GM12878 (cell line): Measurements from ENCODE around the gene KDM8. TPM values are rescaled to one million over a fixed set of nuclear protein-coding genes. Genes with fewer than 3 reads are reported as not detected.

Source experiments
- ATAC-seq: fragments of 200-7000 bp; cut with Tn5 transposase; 3 replicates; pipeline ENCODE4 v1.9.1; 2020; ENCODE audit warnings: mild to moderate bottlenecking, moderate library complexity
- BruUV-seq: library from RNA; stranded (reverse); fragments of 400-500 nt; replicated peaks from 2 replicates; lab custom pipeline; 2021; lab: Mats Ljungman, UMichigan
- CTCF ChIA-PET: fragments of 300-600 bp; sonication (Branson Sonifier 250); formaldehyde crosslinking; extraction: SDS; loops from one replicate; lab custom pipeline; 2021; ENCODE audit warnings: inconsistent platforms; lab: Yijun Ruan, JAX
- POLR2A ChIA-PET: fragments of 350-600 bp; formaldehyde crosslinking; extraction: SDS; loops from one replicate; lab custom pipeline; 2021; ENCODE audit warnings: inconsistent platforms; lab: Charles Lee
- RAD21 ChIA-PET: fragments of 300-600 bp; sonication (Branson Sonifier 250); formaldehyde crosslinking; loops from one replicate; lab custom pipeline; 2023; ENCODE audit warnings: antibody characterized with exemption; ENCODE audit not compliant: unreplicated experiment; lab: Charles Lee
- SMC1A ChIA-PET: fragments of 300-600 bp; sonication (Branson Sonifier 250); formaldehyde crosslinking; loops from one replicate; lab custom pipeline; 2023; ENCODE audit not compliant: unreplicated experiment, uncharacterized antibody; lab: Charles Lee
- DNase-seq: peaks from one replicate; pipeline ENCODE4 v3.0.0-alpha.2; 2011; ENCODE audit warnings: low read depth, low spot score
- FAIRE-seq: peaks from 3 replicates; lab custom pipeline; 2011; peaks lifted over from hg19 to GRCh38; lab: Jason Lieb, UNC
- H2AFZ ChIP-seq: 2 replicates; pipeline ENCODE4 v1.6.0; 2011; ENCODE audit warnings: low read depth, low read length, control low read depth; ENCODE audit not compliant: control insufficient read depth
- H3K27ac ChIP-seq: 2 replicates; pipeline ENCODE4 v1.5.1; 2011; ENCODE audit warnings: control low read depth; ENCODE audit not compliant: control insufficient read depth, insufficient read depth
- H3K27me3 ChIP-seq, 2 experiments: replicated peaks in 1 of 2; 2 replicates each; pipeline versions ENCODE4 v1.6.0 to v1.6.1; 2011; ENCODE audit warnings: low read length in 1 of 2; ENCODE audit not compliant: control insufficient read depth in 2 of 2, insufficient read depth in 2 of 2
- H3K36me3 ChIP-seq, 2 experiments: 2 replicates each; pipeline ENCODE4 v1.5.1; 2011; ENCODE audit warnings: low read length in 1 of 2; ENCODE audit not compliant: control insufficient read depth in 2 of 2, insufficient read depth in 2 of 2
- H3K4me1 ChIP-seq: 2 replicates; pipeline ENCODE4 v1.6.1; 2011; ENCODE audit warnings: mild to moderate bottlenecking, low read length, moderate library complexity, mixed read lengths; ENCODE audit not compliant: control insufficient read depth, insufficient read depth
- H3K4me2 ChIP-seq: 2 replicates; pipeline ENCODE4 v1.6.0; 2011; ENCODE audit warnings: control low read depth; ENCODE audit not compliant: control insufficient read depth, insufficient read depth
- H3K4me3 ChIP-seq: fragments of 200-600 bp; sonication (generic); 2 replicates; pipeline ENCODE4 v1.5.1; 2016
- H3K79me2 ChIP-seq: 2 replicates; pipeline ENCODE4 v1.6.0; 2011; ENCODE audit warnings: low read length; ENCODE audit not compliant: control insufficient read depth, insufficient read depth
- H3K9ac ChIP-seq: 2 replicates; pipeline ENCODE4 v1.8.0; 2011; ENCODE audit warnings: low read length, control low read depth, mixed read lengths; ENCODE audit not compliant: control insufficient read depth, insufficient read depth
- H3K9me3 ChIP-seq: replicated peaks from 3 replicates; pipeline ENCODE4 v1.5.1; 2011; ENCODE audit warnings: mild to moderate bottlenecking, low read length; ENCODE audit not compliant: control insufficient read depth, insufficient read depth
- H4K20me1 ChIP-seq: 2 replicates; pipeline ENCODE4 v1.6.0; 2011; ENCODE audit not compliant: control insufficient read depth, insufficient read depth
- ASH2L ChIP-seq: fragments of 300-600, 200-600 bp; sonication (generic); IDR thresholded peaks from 2 replicates; pipeline ENCODE4 v1.6.1; 2017; ENCODE audit warnings: low read depth, mild to moderate bottlenecking, borderline replicate concordance
- CEBPB ChIP-seq, 2 experiments: fragments of 150-350 bp in 1 of 2; IDR thresholded peaks; 2 replicates each; pipeline ENCODE4 v1.6.1; 2012 to 2014; ENCODE audit warnings: low read depth in 2 of 2, low read length in 2 of 2, borderline replicate concordance in 1 of 2, inconsistent platforms in 1 of 2
- CHD2 ChIP-seq: IDR thresholded peaks from 2 replicates; pipeline ENCODE4 v1.6.1; 2011; ENCODE audit warnings: low read depth, low read length, improper control_type of control experiment, borderline replicate concordance
- CREB1 ChIP-seq: IDR thresholded peaks from 2 replicates; pipeline ENCODE4 v1.6.1; 2012; ENCODE audit warnings: low read depth, mild to moderate bottlenecking, inconsistent platforms
- DPF2 ChIP-seq: fragments of 450-650 bp; IDR thresholded peaks from 2 replicates; pipeline ENCODE4 v1.6.1; 2017; ENCODE audit warnings: mild to moderate bottlenecking
- E2F4 ChIP-seq: IDR thresholded peaks from 2 replicates; pipeline ENCODE4 v1.6.1; 2012; ENCODE audit warnings: low read depth, low read length, improper control_type of control experiment
- ETV6 ChIP-seq, 2 experiments: fragments of 450-650 bp in 1 of 2; IDR thresholded peaks in 1 of 2; conservative IDR thresholded peaks in 1 of 2; 2 replicates each; pipeline ENCODE4 v1.6.1; 2014; ENCODE audit warnings: antibody characterized with exemption in 1 of 2, borderline replicate concordance in 1 of 2, low read depth in 1 of 2, mild to moderate bottlenecking in 1 of 2, moderate library complexity in 1 of 2
- FOXK2 ChIP-seq: fragments of 450-650 bp; IDR thresholded peaks from 2 replicates; pipeline ENCODE4 v1.6.1; 2017; ENCODE audit warnings: mild to moderate bottlenecking, moderate library complexity
- MEF2A ChIP-seq: IDR thresholded peaks from 2 replicates; pipeline ENCODE4 v1.6.1; 2011; ENCODE audit warnings: low read depth, mild to moderate bottlenecking, low read length, moderate library complexity; ENCODE audit not compliant: insufficient read depth
- MTA2 ChIP-seq: fragments of 450-650 bp; IDR thresholded peaks from 2 replicates; pipeline ENCODE4 v1.6.1; 2016; ENCODE audit warnings: low read depth, mild to moderate bottlenecking, moderate library complexity
- MXI1 ChIP-seq: fragments of 150-350 bp; IDR thresholded peaks from 2 replicates; pipeline ENCODE4 v1.6.1; 2011; ENCODE audit warnings: low read depth, mild to moderate bottlenecking, inconsistent platforms, low read length, improper control_type of control experiment
- MYB ChIP-seq: fragments of 150-350 bp; IDR thresholded peaks from 2 replicates; pipeline ENCODE4 v1.6.1; 2014; ENCODE audit warnings: mild to moderate bottlenecking, low read depth, low read length, borderline replicate concordance
- NRF1 ChIP-seq: conservative IDR thresholded peaks from 2 replicates; pipeline ENCODE4 v1.6.1; 2011; ENCODE audit warnings: mild to moderate bottlenecking, low read depth, low read length, improper control_type of control experiment
- POLR2AphosphoS2 ChIP-seq: IDR thresholded peaks from 2 replicates; pipeline ENCODE4 v1.6.1; 2011; ENCODE audit warnings: low read depth, mild to moderate bottlenecking, low read length, improper control_type of control experiment, moderate library complexity
- RAD21 ChIP-seq: IDR thresholded peaks from 2 replicates; pipeline ENCODE4 v1.6.1; 2011; ENCODE audit warnings: mild to moderate bottlenecking, low read depth, low read length, moderate library complexity; ENCODE audit not compliant: insufficient read depth
- RCOR1 ChIP-seq: conservative IDR thresholded peaks from 2 replicates; pipeline ENCODE4 v1.6.1; 2012; ENCODE audit warnings: low read depth, low read length, improper control_type of control experiment
- SREBF1 ChIP-seq: IDR thresholded peaks from 2 replicates; pipeline ENCODE4 v1.6.1; 2012; ENCODE audit warnings: mild to moderate bottlenecking, low read length
- TCF3 ChIP-seq: IDR thresholded peaks from 2 replicates; pipeline ENCODE4 v1.6.1; 2012; ENCODE audit warnings: low read depth, mild to moderate bottlenecking, low read length, borderline replicate concordance; ENCODE audit not compliant: insufficient read depth
- YBX1 ChIP-seq: fragments of 450-650 bp; IDR thresholded peaks from 2 replicates; pipeline ENCODE4 v1.6.1; 2016; ENCODE audit warnings: antibody characterized with exemption
- ZNF622 ChIP-seq: fragments of 450-650 bp; IDR thresholded peaks from 2 replicates; pipeline ENCODE4 v1.6.1; 2017; ENCODE audit warnings: mild to moderate bottlenecking, inconsistent platforms
- WGBS: methylation state at CpG from one replicate; pipeline ENCODE4 v1.1.6; 2016; ENCODE audit warnings: low lambda C conversion rate; ENCODE audit not compliant: insufficient replicate concordance, insufficient coverage; ENCODE audit errors: missing lambda C conversion rate; 5-methylcytosine and 5-hydroxymethylcytosine counted together
- in situ Hi-C: fragments of 300-500 bp; cut with MboI; formaldehyde crosslinking; loops from 9 replicates; pipeline ENCODE4 v1.14.3; 2018; ENCODE audit warnings: mixed read lengths
- intact Hi-C: fragments of 100-400 bp; cut with micrococcal nuclease; formaldehyde crosslinking; loops from one replicate; pipeline ENCODE4 v1.14.2; 2022; ENCODE audit not compliant: unreplicated experiment
- polyA plus RNA-seq, 11 experiments: library from polyadenylated mRNA; depleted of rRNA in 4 of 11; unstranded in 6 of 11; stranded (reverse) in 5 of 11; fragments of >200 nt; fragmentation: Nextera tagmentation in 4 of 11; fragmentation: Illumina TruSeq in 1 of 11; extraction: Ambion mirVana in 4 of 11; extraction: Trizol in 1 of 11; gene quantifications; 1 replicate in 1 of 11; 2 replicates in 10 of 11; pipeline versions ENCODE4 v1.2.1 to v1.2.3, GENCODE V29; 2011 to 2016; ENCODE audit warnings: inconsistent platforms in 2 of 11, missing spikeins in 2 of 11, low read depth in 1 of 11
- total RNA-seq, 4 experiments: library from RNA; depleted of rRNA in 3 of 4; stranded (reverse); fragments of >200 nt in 3 of 4; fragmentation: Illumina TruSeq in 1 of 4; extraction: Trizol in 1 of 4; gene quantifications; 2 replicates each; pipeline versions ENCODE4 v1.2.1 to v1.2.3, GENCODE V29; 2013 to 2021

Gene KDM8
- total and polyA plus RNA-seq, 10 of the 15 experiments (the other 5 are each of a cell fraction or from before 2014, with no cell fraction given): 0.79 to 8.9 (median 5.8) TPM

DNA sequence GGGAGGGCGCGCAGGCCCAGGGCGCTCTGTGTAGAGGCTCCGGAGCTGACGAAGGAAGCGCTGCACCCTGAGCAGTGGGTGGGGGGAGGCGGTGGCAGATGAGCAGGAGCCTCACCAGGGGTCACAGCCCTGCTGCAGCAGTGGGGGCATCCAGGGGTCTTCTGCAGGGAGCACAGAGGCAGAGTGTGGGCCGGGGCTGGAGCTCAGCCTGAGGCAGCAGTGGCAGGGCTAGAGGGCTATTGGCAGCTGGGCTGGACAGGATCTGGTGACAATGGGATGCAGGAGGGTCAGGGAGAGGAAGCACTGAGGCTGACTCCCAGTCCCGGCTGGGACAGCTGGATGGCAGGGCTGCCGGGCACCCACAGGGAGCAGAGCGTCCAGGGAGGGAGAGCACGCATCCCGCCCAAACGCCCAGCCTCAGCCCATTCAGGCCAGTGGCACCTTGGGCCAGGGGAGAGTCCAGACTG is 21.0 kb downstream of the KDM8 start:
- Histone ChIP-seq H3K4me1 (peaks cover 4% of the 10 kb centered on the region; the same call in 1 of the 2 replicates), H4K20me1 (no peaks in the 10 kb centered on the region), H3K9ac (no peak overlapping the region), H3K79me2 (no peaks in the 10 kb centered on the region), H2AFZ (no peak overlapping the region), H3K27me3 (no peaks in the 10 kb centered on the region), H3K27ac (no peak overlapping the region), H3K36me3 (peaks cover 0 to 3% of the 10 kb centered on the region in 2 experiments; a peak in 2 of 4 replicates), H3K4me3 (no peak overlapping the region), H3K9me3 (no peaks in the 10 kb centered on the region), H3K4me2 (no peak overlapping the region)
- in situ Hi-C loops (no loop called here), intact Hi-C loops (no loop called here)
- DNase-seq (no peak), ATAC-seq (no peak), FAIRE-seq (no peak)
- CTCF ChIA-PET: interaction anchor here (1.3 to 2.7 kb wide), 2 partner anchors 44 to 143 kb away, joined by 3 to 6 read pairs; no protein-coding TSS in a partner anchor
- TF ChIP-seq ETV6 (conservative IDR thresholded peaks at IDR 0.05 in 1 of 2, IDR thresholded peaks at IDR 0.05 in 1 of 2; ENCODE audit: borderline replicate concordance in 1 of 2, low read depth in 1 of 2) (no peak), CREB1 (no peak), CEBPB (IDR thresholded peaks at IDR 0.05; ENCODE audit: borderline replicate concordance in 1 of 2, low read depth in 2 of 2, low read length in 2 of 2) (no peak), ASH2L (no peak), RCOR1 (no peak), FOXK2 (no peak), SREBF1 (no peak), MEF2A (no peak), POLR2AphosphoS2 (no peak), CHD2 (no peak), E2F4 (no peak), MYB (no peak), MXI1 (no peak), ZNF622 (no peak), NRF1 (no peak), TCF3 (no peak), RAD21 (no peak), MTA2 (no peak), DPF2 (no peak), YBX1 (no peak)
- RAD21 ChIA-PET: no interaction called here
- POLR2A ChIA-PET: no interaction called here
- no TSS peak for BruUV-seq
- SMC1A ChIA-PET: interaction anchor here (1.2 kb wide), 1 partner anchor 144 kb away, joined by 4 read pairs; no protein-coding TSS in a partner anchor
- 92% methylated on average over 14 of the region's 14 CpGs for WGBS
